Left cardiac atrium (tissue), 4 donors: ENCODE data around the gene B4GALT2. TPM values are rescaled to one million over a fixed set of nuclear protein-coding genes. Genes with fewer than 3 reads are reported as not detected.
A peak's percentile ranks its signal among the peaks of the same experiment; 100 is the strongest.

Experiments used
- ATAC-seq, 2 donors: fragments of 200-7000 bp; cut with Tn5 transposase; one replicate each; pipeline ENCODE4 v1.9.1; 2020; ENCODE audit warnings: mild to moderate bottlenecking in 2 of 2, moderate library complexity in 2 of 2
- DNase-seq: peaks from one replicate; pipeline ENCODE4 v3.0.0-alpha.2; 2020
- intact Hi-C, 2 donors: fragments of 100-400 bp; cut with DNase I; formaldehyde crosslinking; loops; one replicate each; pipeline versions ENCODE4 v1.14.1 to v1.15.1; 2022 to 2023
- long read RNA-seq: library from polyadenylated mRNA; unstranded; transcript quantifications from one replicate; pipeline ENCODE4 v2.0.0, GENCODE V29; 2021
- total RNA-seq, 2 donors: library from RNA; stranded (reverse); fragmentation: NEBNext Ultra II Directional; extraction: Animal tissue kit (Norgen Biotek cat#: 25700); gene quantifications; one replicate each; pipeline ENCODE4 v1.2.1, GENCODE V29; 2021
- donor health status: DM: no; HTN: yes; CAD: no.
- donor health status: DM: no; HTN: yes; CAD: no; lungs with severe emphysema.
- donor health status: DM: yes; HTN: yes; CAD: no.
- donor health status: Dilated cardiomyopathy.

The B4GALT2 gene
- 10 to 100 TPM; 35.5 to 44.2 TPM for total RNA-seq
- long read RNA-seq, partial matches to known transcripts, result 23 of 29 reads
- long read RNA-seq, other reads (novel, unspliced or antisense), result 3 of 29 reads

- ATAC-seq (no peak), DNase-seq (peak; percentile 57)
- intact Hi-C loops, result no loop called here
These were observed at the start of gene B4GALT2 for GRCh38 chr1:43978551-43979260. TSS of gene B4GALT2 (plus strand) at chr1:43979210. CDS start at chr1:43981161, 1,951 bp downstream.

- DNase-seq (no peak), ATAC-seq (no peak)
- intact Hi-C loops, result loop anchor here (5.0 to 10.0 kb wide), 3 partner anchors 168 to 706 kb away; no protein-coding TSS in a partner anchor
These were observed 48.7 kb upstream of the B4GALT2 start for GRCh38 chr1:43930168-43930948.

DNA sequence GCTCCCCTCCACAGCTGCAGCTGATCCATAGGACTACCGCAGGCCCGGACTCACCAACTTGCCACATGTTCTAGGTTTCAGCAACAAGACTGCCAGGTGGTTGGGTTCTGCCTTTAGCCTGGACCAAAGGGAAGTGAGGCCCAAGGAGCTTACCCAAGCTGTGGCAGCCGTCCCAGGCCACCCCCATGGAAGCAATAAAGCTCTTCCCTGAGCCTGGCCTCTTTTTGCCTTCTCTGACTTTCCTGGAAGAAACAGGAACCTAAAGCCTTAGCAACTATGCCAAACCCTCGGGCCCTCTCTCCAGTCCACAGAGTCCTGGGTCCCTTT lies 48.1 kb upstream of the B4GALT2 start:
- intact Hi-C loops, result loop anchor here (5.0 to 10.0 kb wide), 3 partner anchors 169 to 706 kb away; no protein-coding TSS in a partner anchor
- no peak for DNase-seq
- ATAC-seq, result no peak

GRCh38 chr1:43931711-43932660 lies 47.0 kb upstream of the B4GALT2 start:
- intact Hi-C loops, result loop anchor here (5.0 to 10.0 kb wide), 3 partner anchors 170 to 707 kb away; no protein-coding TSS in a partner anchor
- ATAC-seq (no peak), DNase-seq (no peak)

GRCh38 chr1:43932786-43933385 lies 46.1 kb upstream of the B4GALT2 start:
- DNase-seq (no peak), ATAC-seq (no peak)
- intact Hi-C loops, result loop anchor here (5.0 to 10.0 kb wide), 3 partner anchors 171 to 708 kb away; no protein-coding TSS in a partner anchor

GRCh38 chr1:43933386-43934100 lies 45.5 kb upstream of the B4GALT2 start, which contains the start of gene ARTN:
TSS of gene ARTN (plus strand) at chr1:43933801. CDS start at chr1:43935657, 1,856 bp downstream.
- ATAC-seq (peak; percentile 2 to 23), DNase-seq (no peak)
- intact Hi-C loops, result loop anchor here (1.0 to 10.0 kb wide), 4 partner anchors 170 to 709 kb away; no protein-coding TSS in a partner anchor

DNA sequence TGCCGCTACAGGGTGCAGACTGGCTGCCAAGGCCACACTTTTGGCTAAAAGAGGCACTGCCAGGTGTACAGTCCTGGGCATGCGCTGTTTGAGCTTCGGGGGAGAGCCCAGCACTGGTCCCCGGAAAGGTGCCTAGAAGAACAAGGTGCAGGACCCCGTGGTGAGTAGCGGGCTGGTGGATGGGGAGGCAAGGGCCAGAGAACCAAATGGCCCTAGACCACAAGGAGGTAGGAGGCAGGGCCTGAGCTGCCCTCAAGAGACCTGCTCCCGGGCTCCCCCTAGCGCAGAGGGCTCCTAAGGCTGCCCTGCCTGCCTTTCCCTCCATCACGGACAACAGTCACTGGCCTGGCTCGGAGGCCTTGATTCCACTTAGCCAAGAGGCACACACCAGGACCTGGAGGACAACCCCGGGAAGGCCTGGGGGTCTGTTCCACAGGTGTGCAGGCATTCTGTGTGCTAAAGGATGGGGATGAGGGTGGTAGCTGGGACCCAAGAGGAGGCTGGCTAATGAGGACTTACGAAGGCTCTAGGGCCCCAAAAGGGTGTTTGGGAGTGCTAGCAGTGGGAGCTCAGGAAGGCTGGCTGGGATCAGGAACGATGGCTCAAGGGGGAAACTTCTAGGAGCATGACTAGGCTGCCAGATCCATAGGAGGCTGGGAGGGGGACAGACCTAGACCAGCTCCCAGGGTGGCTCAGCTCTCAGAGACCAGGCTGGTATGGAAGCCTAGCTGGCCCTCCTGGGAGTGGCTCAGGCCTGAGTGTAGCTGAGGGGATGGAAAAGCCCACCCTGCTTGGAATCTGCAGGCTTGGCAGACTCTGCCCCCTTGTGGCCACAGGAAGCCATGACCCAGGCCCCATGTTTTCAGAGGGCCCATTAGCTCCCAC lies 44.7 kb upstream of the B4GALT2 start:
- intact Hi-C loops, result loop anchor here (1.0 to 10.0 kb wide), 4 partner anchors 171 to 710 kb away; no protein-coding TSS in a partner anchor
- DNase-seq (peak; percentile 54), ATAC-seq (peak; percentile 54 to 67)

DNA sequence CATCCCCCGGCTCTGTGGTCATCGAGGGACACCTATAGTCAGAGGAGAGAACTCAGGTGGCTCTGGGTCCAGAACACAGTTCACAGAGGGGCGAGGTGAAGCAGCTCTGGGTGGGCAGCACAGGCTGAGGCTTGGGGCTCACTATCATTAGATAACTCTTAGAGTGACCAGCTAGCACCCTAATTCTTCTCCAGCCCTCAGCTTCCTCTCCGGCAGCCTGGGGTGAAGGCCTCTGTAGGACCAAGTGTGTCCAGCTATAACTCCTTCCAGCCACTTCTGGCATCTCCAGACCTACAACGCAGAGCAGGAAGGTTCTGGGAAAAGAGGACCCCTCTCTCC lies 44.1 kb upstream of the B4GALT2 start:
- intact Hi-C loops, result loop anchor here (1.0 to 10.0 kb wide), 4 partner anchors 172 to 710 kb away; no protein-coding TSS in a partner anchor
- ATAC-seq, result no peak
- no peak for DNase-seq

- ATAC-seq (no peak), DNase-seq (no peak)
- intact Hi-C loops, result loop anchor here in 1 of 2 donors (10.0 kb wide), 1 partner anchor 711 kb away; no protein-coding TSS in a partner anchor
These were observed 43.1 kb upstream of the B4GALT2 start for GRCh38 chr1:43935711-43936427.

DNA sequence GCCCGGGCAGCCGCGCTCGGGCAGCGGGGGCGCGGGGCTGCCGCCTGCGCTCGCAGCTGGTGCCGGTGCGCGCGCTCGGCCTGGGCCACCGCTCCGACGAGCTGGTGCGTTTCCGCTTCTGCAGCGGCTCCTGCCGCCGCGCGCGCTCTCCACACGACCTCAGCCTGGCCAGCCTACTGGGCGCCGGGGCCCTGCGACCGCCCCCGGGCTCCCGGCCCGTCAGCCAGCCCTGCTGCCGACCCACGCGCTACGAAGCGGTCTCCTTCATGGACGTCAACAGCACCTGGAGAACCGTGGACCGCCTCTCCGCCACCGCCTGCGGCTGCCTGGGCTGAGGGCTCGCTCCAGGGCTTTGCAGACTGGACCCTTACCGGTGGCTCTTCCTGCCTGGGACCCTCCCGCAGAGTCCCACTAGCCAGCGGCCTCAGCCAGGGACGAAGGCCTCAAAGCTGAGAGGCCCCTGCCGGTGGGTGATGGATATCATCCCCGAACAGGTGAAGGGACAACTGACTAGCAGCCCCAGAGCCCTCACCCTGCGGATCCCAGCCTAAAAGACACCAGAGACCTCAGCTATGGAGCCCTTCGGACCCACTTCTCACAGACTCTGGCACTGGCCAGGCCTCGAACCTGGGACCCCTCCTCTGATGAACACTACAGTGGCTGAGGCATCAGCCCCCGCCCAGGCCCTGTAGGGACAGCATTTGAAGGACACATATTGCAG lies 42.4 kb upstream of the B4GALT2 start:
- peak; percentile 49 for DNase-seq
- intact Hi-C loops, result loop anchor here in 1 of 2 donors (10.0 kb wide), 1 partner anchor 712 kb away; no protein-coding TSS in a partner anchor
- peak; percentile 20 to 26 for ATAC-seq

GRCh38 chr1:43937179-43937865 lies 41.7 kb upstream of the B4GALT2 start:
- DNase-seq, result no peak
- ATAC-seq, result no peak
- intact Hi-C loops, result loop anchor here in 1 of 2 donors (10.0 kb wide), 1 partner anchor 713 kb away; no protein-coding TSS in a partner anchor

GRCh38 chr1:43938383-43938782 lies 40.6 kb upstream of the B4GALT2 start:
- intact Hi-C loops, result loop anchor here in 1 of 2 donors (10.0 kb wide), 1 partner anchor 714 kb away; no protein-coding TSS in a partner anchor
- no peak for DNase-seq
- ATAC-seq, result no peak

DNA sequence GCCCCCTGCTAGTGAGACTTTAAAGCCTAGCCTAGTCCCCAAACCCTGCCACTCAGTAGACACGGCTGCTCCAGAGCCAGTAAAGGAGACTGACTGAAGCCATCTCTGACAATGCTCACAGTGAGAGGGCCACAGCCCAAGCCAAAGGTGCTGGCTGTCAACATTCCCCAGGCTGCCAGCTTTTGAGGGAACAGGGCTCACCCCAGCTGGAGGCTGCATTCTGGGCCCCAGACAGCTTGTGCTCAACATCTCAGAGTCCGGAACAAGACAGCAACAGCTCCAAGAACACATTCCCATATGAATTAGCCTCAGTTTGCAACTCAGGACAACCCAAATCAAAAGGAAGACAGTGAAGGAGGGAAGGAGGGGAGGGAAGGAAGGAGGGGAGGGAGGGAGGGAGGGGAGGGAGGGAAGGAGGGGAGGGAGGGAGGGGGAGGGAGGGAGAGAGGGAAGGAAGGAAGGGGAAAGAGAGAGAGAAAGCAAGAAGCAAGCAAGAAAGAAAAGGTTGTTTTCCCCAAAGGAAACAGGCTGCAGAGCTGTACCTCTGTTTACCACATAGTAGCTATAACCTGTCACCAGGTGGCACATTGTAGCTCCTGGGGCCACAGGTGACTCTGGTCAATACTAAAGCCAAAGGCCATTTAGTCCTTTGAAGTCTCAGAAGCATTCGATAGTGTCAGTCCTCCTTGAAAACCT lies 40.0 kb upstream of the B4GALT2 start:
- ATAC-seq (peak; percentile 8 to 39), DNase-seq (no peak)
- intact Hi-C loops, result loop anchor here in 1 of 2 donors (10.0 kb wide), 1 partner anchor 714 kb away; no protein-coding TSS in a partner anchor

DNA sequence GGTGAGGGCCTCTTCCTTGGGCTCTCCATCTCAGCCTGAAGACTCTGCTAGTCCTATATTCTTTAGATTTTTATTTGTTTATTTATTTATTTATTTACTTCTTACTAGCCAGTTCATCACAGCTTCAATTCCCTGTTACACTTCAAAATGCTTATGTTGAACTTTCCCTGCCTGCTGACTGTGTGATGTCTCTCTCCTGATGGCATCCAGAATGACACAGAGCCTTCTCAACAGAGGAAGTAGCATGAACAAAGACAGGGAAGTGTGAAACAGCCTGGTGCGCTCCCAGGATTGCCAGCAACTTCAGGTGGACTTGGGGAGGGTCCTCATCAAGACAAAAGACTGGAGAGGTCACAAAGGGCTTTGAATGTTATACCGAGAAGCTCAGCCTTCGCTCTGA lies 36.6 kb upstream of the B4GALT2 start:
- intact Hi-C loops, result no loop called here
- ATAC-seq (no peak), DNase-seq (no peak)
